T1000 (cell line): ENCODE measurements around the gene HOXA4.

ENCODE experiments used
- DNase-seq: peaks from one replicate; lab custom pipeline; 2025; ENCODE audit warnings: mixed read lengths; lab: John Stamatoyannopoulos, UW

HOXA4 gene

GRCh38 chr7:27093184-27093895 lies 37.2 kb downstream of the HOXA4 start:
- no peak for DNase-seq

GRCh38 chr7:27092819-27093110 lies 37.8 kb downstream of the HOXA4 start:
- no peak for DNase-seq

GRCh38 chr7:27091941-27092818 lies 38.4 kb downstream of the HOXA4 start:
- no peak for DNase-seq

- DNase-seq: no peak
These were observed 39.5 kb downstream of the HOXA4 start for GRCh38 chr7:27091105-27091504.

- DNase-seq: no peak
These were observed 42.3 kb downstream of the HOXA4 start for GRCh38 chr7:27088002-27088922.

GRCh38 chr7:27083646-27084045 lies 46.9 kb downstream of the HOXA4 start:
- no peak for DNase-seq

GRCh38 chr7:27082171-27082570 lies 48.4 kb downstream of the HOXA4 start:
- DNase-seq: no peak

GRCh38 chr7:27080844-27081436 lies 49.6 kb downstream of the HOXA4 start:
- peak; percentile 7 for DNase-seq

- DNase-seq: no peak
These were observed 51.2 kb downstream of the HOXA4 start for GRCh38 chr7:27079234-27079975.

- DNase-seq: no peak
These were observed 51.8 kb downstream of the HOXA4 start for GRCh38 chr7:27078616-27079233.
